Activated CD4-positive, alpha-beta T cell treated with anti-CD3 and anti-CD28 coated beads, Interleukin-2, amount 10 ng/mL, durations not matched to agents 7 days and 5 days (primary cell): Measurements from ENCODE around the gene ISG20. TPM values are rescaled to one million over a fixed set of nuclear protein-coding genes. Genes with fewer than 3 reads are reported as not detected.

ENCODE experiments used
- CTCF ChIA-PET: fragments of 350-600 bp; sonication (Branson Sonifier 250); formaldehyde crosslinking; loops from one replicate; lab custom pipeline; 2021; ENCODE audit warnings: antibody characterized with exemption; lab: Charles Lee
- POLR2A ChIA-PET: fragments of 350-600 bp; sonication (Branson Sonifier 250); formaldehyde crosslinking; loops from one replicate; lab custom pipeline; 2021; ENCODE audit warnings: antibody characterized with exemption; lab: Charles Lee
- DNase-seq: peaks from one replicate; pipeline ENCODE4 v3.0.0-alpha.2; 2020
- H3K27ac Mint-ChIP-seq: one replicate; pipeline ENCODE4 v1.8.0; 2021; ENCODE audit warnings: mild to moderate bottlenecking, moderate library complexity, mixed read lengths
- H3K27me3 Mint-ChIP-seq: one replicate; pipeline ENCODE4 v1.8.0; 2021; ENCODE audit warnings: mixed read lengths
- H3K36me3 Mint-ChIP-seq: one replicate; pipeline ENCODE4 v1.8.0; 2021; ENCODE audit warnings: low read depth, mixed read lengths
- H3K4me1 Mint-ChIP-seq: one replicate; pipeline ENCODE4 v1.8.0; 2021; ENCODE audit warnings: mixed read lengths
- H3K4me3 Mint-ChIP-seq: one replicate; pipeline ENCODE4 v1.8.0; 2021; ENCODE audit warnings: mild to moderate bottlenecking, moderate library complexity, mixed read lengths
- H3K9me3 Mint-ChIP-seq: one replicate; pipeline ENCODE4 v1.8.0; 2021; ENCODE audit warnings: mixed read lengths
- total RNA-seq, 2 experiments: library from RNA; stranded (reverse); gene quantifications; one replicate each; pipeline ENCODE4 v1.2.3, GENCODE V29; 2021

ISG20 gene
- total RNA-seq, 2 experiments from 2014 or later: 206 to 236 TPM

GRCh38 chr15:88690331-88690730, 51.5 kb downstream of the ISG20 start:
- no peaks in the 10 kb centered on the region for H3K9me3 Mint-ChIP-seq
- H3K36me3 Mint-ChIP-seq: no peaks in the 10 kb centered on the region
- CTCF ChIA-PET: no interaction called here
- no peak for DNase-seq
- H3K4me3 Mint-ChIP-seq: no peak overlapping the region
- H3K4me1 Mint-ChIP-seq: no peaks in the 10 kb centered on the region
- peaks cover 3% of the 10 kb centered on the region for H3K27me3 Mint-ChIP-seq
- POLR2A ChIA-PET: no interaction called here
- no peak overlapping the region for H3K27ac Mint-ChIP-seq

GRCh38 chr15:88693191-88693590, 54.4 kb downstream of the ISG20 start:
- Mint-ChIP-seq H3K4me1 (no peaks in the 10 kb centered on the region), H3K9me3 (no peaks in the 10 kb centered on the region), H3K4me3 (no peak overlapping the region), H3K27ac (no peak overlapping the region), H3K27me3 (no peaks in the 10 kb centered on the region), H3K36me3 (no peaks in the 10 kb centered on the region)
- POLR2A ChIA-PET: no interaction called here
- no peak for DNase-seq
- CTCF ChIA-PET: no interaction called here

GRCh38 chr15:88695101-88695500, 56.3 kb downstream of the ISG20 start:
- POLR2A ChIA-PET: no interaction called here
- DNase-seq: no peak

GRCh38 chr15:88695691-88696251, 57.0 kb downstream of the ISG20 start:
- no peak overlapping the region for H3K27ac Mint-ChIP-seq
- H3K4me1 Mint-ChIP-seq: no peaks in the 10 kb centered on the region
- no peaks in the 10 kb centered on the region for H3K9me3 Mint-ChIP-seq
- POLR2A ChIA-PET: no interaction called here
- no peak overlapping the region for H3K4me3 Mint-ChIP-seq
- CTCF ChIA-PET: interaction anchor here (1.0 kb wide), 1 partner anchor 71 kb away, joined by 3 read pairs; no protein-coding TSS in a partner anchor
- H3K36me3 Mint-ChIP-seq: no peaks in the 10 kb centered on the region
- H3K27me3 Mint-ChIP-seq: peaks cover 6% of the 10 kb centered on the region
- no peak for DNase-seq

More at GRCh38 chr15:88695101-88695500, 56.3 kb downstream of the ISG20 start:
- Mint-ChIP-seq H3K27ac (no peak overlapping the region), H3K4me3 (no peak overlapping the region), H3K9me3 (no peaks in the 10 kb centered on the region), H3K4me1 (no peaks in the 10 kb centered on the region), H3K36me3 (no peaks in the 10 kb centered on the region), H3K27me3 (peaks cover 6% of the 10 kb centered on the region)
- CTCF ChIA-PET: no interaction called here

GRCh38 chr15:88696254-88696653, 57.4 kb downstream of the ISG20 start:
- no peaks in the 10 kb centered on the region for H3K9me3 Mint-ChIP-seq
- H3K4me1 Mint-ChIP-seq: no peaks in the 10 kb centered on the region
- H3K4me3 Mint-ChIP-seq: no peak overlapping the region
- H3K27ac Mint-ChIP-seq: no peak overlapping the region
- POLR2A ChIA-PET: no interaction called here
- peaks cover 6% of the 10 kb centered on the region for H3K27me3 Mint-ChIP-seq
- no peak for DNase-seq
- H3K36me3 Mint-ChIP-seq: no peaks in the 10 kb centered on the region
- CTCF ChIA-PET: interaction anchor here (1.0 kb wide), 1 partner anchor 72 kb away, joined by 3 read pairs; no protein-coding TSS in a partner anchor

GRCh38 chr15:88697276-88697675, 58.5 kb downstream of the ISG20 start:
- Mint-ChIP-seq H3K4me3 (no peak overlapping the region), H3K27ac (no peak overlapping the region), H3K36me3 (no peaks in the 10 kb centered on the region), H3K4me1 (no peaks in the 10 kb centered on the region), H3K27me3 (peaks cover 6% of the 10 kb centered on the region), H3K9me3 (no peaks in the 10 kb centered on the region)
- no peak for DNase-seq
- ChIA-PET CTCF (no interaction called here), POLR2A (no interaction called here)

GRCh38 chr15:88699861-88700260, 61.0 kb downstream of the ISG20 start:
- CTCF ChIA-PET: interaction anchor here (0.5 to 2.4 kb wide), 3 partner anchors 10 to 244 kb away, joined by 4 to 7 read pairs (median 4); no protein-coding TSS in a partner anchor
- no peak overlapping the region for H3K4me3 Mint-ChIP-seq
- no peaks in the 10 kb centered on the region for H3K36me3 Mint-ChIP-seq
- H3K27ac Mint-ChIP-seq: no peak overlapping the region
- peaks cover 10% of the 10 kb centered on the region for H3K4me1 Mint-ChIP-seq
- POLR2A ChIA-PET: no interaction called here
- H3K9me3 Mint-ChIP-seq: no peaks in the 10 kb centered on the region
- DNase-seq: no peak
- peaks cover 24% of the 10 kb centered on the region for H3K27me3 Mint-ChIP-seq

GRCh38 chr15:88700716-88701115, 61.9 kb downstream of the ISG20 start:
- DNase-seq: no peak
- ChIA-PET POLR2A (no interaction called here), CTCF (interaction anchor here (1.2 kb wide), 1 partner anchor 76 kb away, joined by 7 read pairs; no protein-coding TSS in a partner anchor)
- Mint-ChIP-seq H3K36me3 (no peaks in the 10 kb centered on the region), H3K4me3 (no peak overlapping the region), H3K27ac (no peak overlapping the region), H3K27me3 (peaks cover 26% of the 10 kb centered on the region), H3K4me1 (peaks cover 13% of the 10 kb centered on the region), H3K9me3 (no peaks in the 10 kb centered on the region)

- Mint-ChIP-seq H3K27me3 (peaks cover 34% of the 10 kb centered on the region), H3K4me1 (peaks cover 16% of the 10 kb centered on the region), H3K36me3 (no peaks in the 10 kb centered on the region), H3K9me3 (no peaks in the 10 kb centered on the region), H3K4me3 (no peak overlapping the region), H3K27ac (no peak overlapping the region)
- peak; percentile 12 for DNase-seq
- ChIA-PET CTCF (interaction anchor here (1.2 kb wide), 1 partner anchor 77 kb away, joined by 7 read pairs; no protein-coding TSS in a partner anchor), POLR2A (no interaction called here)
These were observed 62.8 kb downstream of the ISG20 start for GRCh38 chr15:88701561-88702095.

GRCh38 chr15:88702983-88703382, 64.2 kb downstream of the ISG20 start:
- CTCF ChIA-PET: no interaction called here

GRCh38 chr15:88703533-88703932, 64.7 kb downstream of the ISG20 start:
- Mint-ChIP-seq H3K27ac (no peak overlapping the region), H3K9me3 (no peaks in the 10 kb centered on the region), H3K27me3 (peaks cover 37% of the 10 kb centered on the region), H3K4me1 (peaks cover 16% of the 10 kb centered on the region), H3K36me3 (no peaks in the 10 kb centered on the region), H3K4me3 (no peak overlapping the region)
- ChIA-PET POLR2A (no interaction called here), CTCF (interaction anchor here (0.5 kb wide), 1 partner anchor 515 kb away, joined by 3 read pairs; no protein-coding TSS in a partner anchor)
- no peak for DNase-seq

More at GRCh38 chr15:88702983-88703382, 64.2 kb downstream of the ISG20 start:
- H3K4me3 Mint-ChIP-seq: no peak overlapping the region
- POLR2A ChIA-PET: no interaction called here
- DNase-seq: no peak
- H3K36me3 Mint-ChIP-seq: no peaks in the 10 kb centered on the region
- H3K4me1 Mint-ChIP-seq: peaks cover 16% of the 10 kb centered on the region
- no peaks in the 10 kb centered on the region for H3K9me3 Mint-ChIP-seq
- H3K27me3 Mint-ChIP-seq: peaks cover 40% of the 10 kb centered on the region
- no peak overlapping the region for H3K27ac Mint-ChIP-seq

- no peak overlapping the region for H3K27ac Mint-ChIP-seq
- peak overlapping the region; percentile 20 for H3K4me3 Mint-ChIP-seq
- peaks cover 16% of the 10 kb centered on the region for H3K4me1 Mint-ChIP-seq
- DNase-seq: no peak
- ChIA-PET CTCF (no interaction called here), POLR2A (no interaction called here)
- H3K36me3 Mint-ChIP-seq: no peaks in the 10 kb centered on the region
- peaks cover 38% of the 10 kb centered on the region for H3K27me3 Mint-ChIP-seq
- H3K9me3 Mint-ChIP-seq: no peaks in the 10 kb centered on the region
These were observed 66.3 kb downstream of the ISG20 start for GRCh38 chr15:88704791-88705768.

- DNase-seq: no peak
- POLR2A ChIA-PET: no interaction called here
- H3K36me3 Mint-ChIP-seq: no peaks in the 10 kb centered on the region
- H3K4me1 Mint-ChIP-seq: peaks cover 16% of the 10 kb centered on the region
- peak overlapping the region; percentile 20 for H3K4me3 Mint-ChIP-seq
- no peaks in the 10 kb centered on the region for H3K9me3 Mint-ChIP-seq
- no peak overlapping the region for H3K27ac Mint-ChIP-seq
- peaks cover 38% of the 10 kb centered on the region for H3K27me3 Mint-ChIP-seq
- CTCF ChIA-PET: no interaction called here
These were observed 67.0 kb downstream of the ISG20 start for GRCh38 chr15:88705769-88706165.
